K562 (cell line): ENCODE data around the gene PPP6R1. TPM values are rescaled to one million over a fixed set of nuclear protein-coding genes. Genes with fewer than 3 reads are reported as not detected.
A peak's percentile ranks its signal among the peaks of the same experiment; 100 is the strongest.

ENCODE experiments used
- CTBP1 ChIP-seq: fragments of 450-650 bp; IDR thresholded peaks from 2 replicates; pipeline ENCODE4 v1.6.1; 2016; ENCODE audit warnings: borderline replicate concordance
- DDX20 ChIP-seq: fragments of 450-650 bp; IDR thresholded peaks from 2 replicates; pipeline ENCODE4 v1.6.1; 2016; ENCODE audit warnings: missing genetic modification characterization, low read depth, mild to moderate bottlenecking, missing compliant biosample characterization, moderate library complexity
- ERF ChIP-seq: fragments of 450-650 bp; formaldehyde crosslinking; IDR thresholded peaks from 2 replicates; pipeline ENCODE4 v1.4.0; 2020; ENCODE audit warnings: mild to moderate bottlenecking, mixed read lengths
- ESRRB ChIP-seq: fragments of 250-450 bp; sonication (Bioruptor Pico); IDR thresholded peaks from 2 replicates; pipeline ENCODE4 v1.5.0; 2020; ENCODE audit warnings: mild to moderate bottlenecking, moderate library complexity, borderline replicate concordance
- FOXK2 ChIP-seq, 2 experiments: fragments of 450-650 bp; IDR thresholded peaks in 1 of 2; conservative IDR thresholded peaks in 1 of 2; 2 replicates each; pipeline ENCODE4 v1.6.1; 2016; ENCODE audit warnings: low read depth in 2 of 2, mild to moderate bottlenecking in 1 of 2
- HINFP ChIP-seq: fragments of 450-650 bp; conservative IDR thresholded peaks from 2 replicates; pipeline ENCODE4 v1.6.1; 2016; ENCODE audit warnings: missing genetic modification characterization, low read depth, mild to moderate bottlenecking, control low read depth, missing compliant biosample characterization
- ID3 ChIP-seq, 2 experiments: fragments of 250-450 bp in 1 of 2; fragments of 450-650 bp in 1 of 2; sonication (Bioruptor Pico) in 1 of 2; IDR thresholded peaks; 2 replicates each; pipeline versions ENCODE4 v1.6.1 to v1.8.0; 2016 to 2021; ENCODE audit warnings: mild to moderate bottlenecking in 2 of 2, moderate library complexity in 2 of 2, missing compliant biosample characterization in 1 of 2, missing genetic modification characterization in 1 of 2
- PHB2 ChIP-seq: fragments of 450-650 bp; IDR thresholded peaks from 2 replicates; pipeline ENCODE4 v1.6.1; 2017; ENCODE audit warnings: low read depth
- PHF21A ChIP-seq: fragments of 450-650 bp; IDR thresholded peaks from 2 replicates; pipeline ENCODE4 v1.6.1; 2017; ENCODE audit warnings: low read depth, borderline replicate concordance
- RFX7 ChIP-seq: fragments of 250-450 bp; sonication (Bioruptor Pico); IDR thresholded peaks from 2 replicates; pipeline ENCODE4 v1.5.1; 2021; ENCODE audit warnings: mild to moderate bottlenecking
- SMARCE1 ChIP-seq: fragments of 450-650 bp; IDR thresholded peaks from 2 replicates; pipeline ENCODE4 v1.7.1; 2016; ENCODE audit warnings: mild to moderate bottlenecking
- THRB ChIP-seq: fragments of 450-650 bp; formaldehyde crosslinking; conservative IDR thresholded peaks from 2 replicates; pipeline ENCODE4 v1.4.0; 2022; ENCODE audit warnings: mild to moderate bottlenecking, missing genetic modification characterization
- TOE1 ChIP-seq, 2 experiments: fragments of 450-650 bp in 1 of 2; sonication (generic) in 1 of 2; formaldehyde crosslinking in 1 of 2; IDR thresholded peaks; 2 replicates each; pipeline versions ENCODE4 v1.7.1 to v1.8.0; 2016 to 2022; ENCODE audit warnings: borderline replicate concordance in 2 of 2, mild to moderate bottlenecking in 2 of 2, antibody characterized with exemption in 1 of 2, inconsistent platforms in 1 of 2, low read depth in 1 of 2, missing genetic modification reagents in 1 of 2, moderate library complexity in 1 of 2
- ZBTB5 ChIP-seq: fragments of 450-650 bp; IDR thresholded peaks from 2 replicates; pipeline ENCODE4 v1.6.1; 2017; ENCODE audit warnings: antibody characterized with exemption
- ZHX1 ChIP-seq: fragments of 150-350 bp; conservative IDR thresholded peaks from 2 replicates; pipeline ENCODE4 v1.6.1; 2014; ENCODE audit warnings: low read length
- ZNF146 ChIP-seq: IDR thresholded peaks from one replicate; pipeline ENCODE4 v1.6.1; 2018; ENCODE audit warnings: missing compliant biosample characterization; ENCODE audit not compliant: unreplicated experiment
- polyA plus RNA-seq, 8 experiments: library from polyadenylated mRNA; depleted of rRNA in 4 of 8; stranded (reverse) in 5 of 8; unstranded in 3 of 8; fragments of >200 nt; fragmentation: Nextera tagmentation in 2 of 8; fragmentation: Illumina TruSeq in 1 of 8; extraction: Ambion mirVana in 2 of 8; extraction: Trizol in 1 of 8; gene quantifications; 2 replicates each; pipeline versions ENCODE4 v1.2.1 to v1.2.3, GENCODE V29; 2011 to 2014; ENCODE audit warnings: inconsistent platforms in 1 of 8, missing spikeins in 1 of 8
- total RNA-seq, 7 experiments: library from RNA; depleted of rRNA in 6 of 7; stranded (reverse); fragments of >200 nt in 6 of 7; fragmentation: Illumina TruSeq in 2 of 7; extraction: Trizol in 2 of 7; gene quantifications; 2 replicates each; pipeline versions ENCODE4 v1.2.1 to v1.2.3, GENCODE V29; 2011 to 2021; ENCODE audit warnings: low replicate concordance in 1 of 7
- TF ChIP-seq, protein P1 (sequence below): fragments of 250-450 bp; sonication (Bioruptor Pico); IDR thresholded peaks from 2 replicates; pipeline ENCODE4 v1.8.0; 2022; ENCODE audit warnings: moderate library complexity, mild to moderate bottlenecking, inconsistent platforms

PPP6R1 gene
- total and polyA plus RNA-seq, 9 of the 15 experiments (the other 6 are each of a cell fraction or from before 2014, with no cell fraction given): 0.48 to 135 (median 37.2) TPM

DNA sequence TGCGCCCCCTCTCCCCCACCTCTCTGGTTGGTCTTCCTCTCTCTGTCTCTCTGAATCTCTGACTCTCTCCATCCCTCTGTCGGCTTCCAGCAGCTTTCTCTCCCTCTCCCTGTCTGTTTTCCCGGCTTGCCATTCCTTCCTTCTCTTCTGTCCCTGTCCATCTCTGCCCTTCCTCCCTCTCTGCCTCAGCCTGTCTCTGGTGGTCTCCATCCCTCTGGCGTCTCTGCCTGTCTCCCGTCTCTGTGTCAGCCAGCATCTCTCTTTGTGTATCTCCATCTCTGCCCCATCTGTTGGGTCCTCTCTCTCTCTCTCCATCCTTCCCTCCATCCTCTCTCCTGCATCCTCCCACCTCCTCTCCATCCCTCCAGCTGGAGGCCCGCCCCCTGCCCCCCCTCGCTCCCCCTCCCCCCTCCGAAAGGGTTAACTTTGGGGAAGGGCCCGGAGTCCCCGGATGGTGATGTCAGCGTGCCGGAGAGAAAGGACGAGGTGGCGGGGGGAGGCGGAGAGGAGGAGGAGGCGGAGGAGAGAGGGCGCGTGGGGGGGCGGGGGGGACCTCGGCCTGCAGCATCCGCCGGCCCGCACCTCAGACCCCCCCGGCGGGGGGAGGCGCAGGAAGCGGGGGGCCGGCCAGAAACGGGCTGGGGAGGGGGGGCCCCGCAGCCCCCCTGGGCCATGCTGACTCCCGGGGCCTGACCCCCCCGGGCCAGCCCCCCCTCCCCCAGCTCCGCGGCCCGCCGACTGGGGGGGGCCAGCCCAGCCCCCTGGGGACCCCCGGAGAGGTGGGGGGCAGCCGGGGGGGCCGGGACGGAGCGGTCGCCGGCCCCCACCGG, 24.9 kb upstream of the PPP6R1 start, which contains the start of gene BRSK1 (continued):
- TF ChIP-seq ESRRB (CRISPR knock-in tag): no peak
- TF ChIP-seq PHB2: no peak
- TF ChIP-seq CTBP1: peak; percentile 68
- no peak for TF ChIP-seq PHF21A
- no peak for TF ChIP-seq TOE1 (IDR thresholded peaks at IDR 0.05; ENCODE audit: borderline replicate concordance)
- no peak for TF ChIP-seq TOE1 (CRISPR knock-in tag; IDR thresholded peaks at IDR 0.05; ENCODE audit: borderline replicate concordance, low read depth)
- TF ChIP-seq SMARCE1: no peak
- no peak for TF ChIP-seq DDX20 (tag)
- TF ChIP-seq, protein P1, sequence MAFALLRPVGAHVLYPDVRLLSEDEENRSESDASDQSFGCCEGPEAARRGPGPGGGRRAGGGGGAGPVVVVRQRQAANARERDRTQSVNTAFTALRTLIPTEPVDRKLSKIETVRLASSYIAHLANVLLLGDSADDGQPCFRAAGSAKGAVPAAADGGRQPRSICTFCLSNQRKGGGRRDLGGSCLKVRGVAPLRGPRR (CRISPR knock-in tag): no peak
- no peak for TF ChIP-seq ZHX1
- no peak for TF ChIP-seq THRB (CRISPR knock-in tag)
- no peak for TF ChIP-seq ID3 (CRISPR knock-in tag; IDR thresholded peaks at IDR 0.05)
- no peak for TF ChIP-seq ID3 (tag; IDR thresholded peaks at IDR 0.05)
- TF ChIP-seq ZNF146 (CRISPR knock-in tag): no peak
- TF ChIP-seq FOXK2 (conservative IDR thresholded peaks at IDR 0.05 in 1 of 2, IDR thresholded peaks at IDR 0.05 in 1 of 2; ENCODE audit: low read depth in 2 of 2): no peak
- TF ChIP-seq RFX7 (CRISPR knock-in tag): no peak
- TF ChIP-seq ERF (CRISPR knock-in tag): no peak
- peak; percentile 48; the same call in 1 of the 2 replicates for TF ChIP-seq ZBTB5
- TF ChIP-seq HINFP (tag): no peak
